Prostate gland (tissue), 2 donors: ENCODE results near the gene SCCPDH. TPM values are rescaled to one million over a fixed set of nuclear protein-coding genes. Genes with fewer than 3 reads are reported as not detected.
A peak's percentile ranks its signal among the peaks of the same experiment; 100 is the strongest.

Source experiments
- DNase-seq: peaks from one replicate; pipeline ENCODE4 v3.0.0-alpha.2; 2019; ENCODE audit warnings: low spot score
- H3K27ac ChIP-seq, 2 donors: fragments of 200-600 bp; sonication (generic); 2 replicates each; pipeline ENCODE4 v1.5.1; 2017 to 2019
- H3K27me3 ChIP-seq: fragments of 200-600 bp; sonication (generic); replicated peaks from 2 replicates; pipeline ENCODE4 v1.5.1; 2019; ENCODE audit not compliant: insufficient read depth
- H3K36me3 ChIP-seq, 2 donors: fragments of 200-600 bp; sonication (generic); 1 replicate in 1 of 2; 2 replicates in 1 of 2; pipeline versions ENCODE4 v1.5.1 to v1.8.1; 2017 to 2019
- H3K4me1 ChIP-seq: fragments of 200-600 bp; sonication (generic); replicated peaks from 2 replicates; pipeline ENCODE4 v1.5.1; 2019
- H3K4me3 ChIP-seq, 2 donors: fragments of 200-600 bp; sonication (generic); 2 replicates each; pipeline ENCODE4 v1.5.1; 2017 to 2019
- H3K9me3 ChIP-seq: fragments of 200-600 bp; sonication (generic); 2 replicates; pipeline ENCODE4 v1.5.1; 2017
- POLR2A ChIP-seq: fragments of 450-650 bp; IDR thresholded peaks from one replicate; pipeline ENCODE4 v1.6.1; 2016; ENCODE audit warnings: antibody characterized with exemption, mild to moderate bottlenecking
- POLR2AphosphoS5 ChIP-seq: sonication (generic); formaldehyde crosslinking; IDR thresholded peaks from one replicate; pipeline ENCODE4 v1.6.1; 2017; ENCODE audit warnings: antibody characterized with exemption
- WGBS: methylation state at CpG from one replicate; pipeline ENCODE4 v1.1.5; 2018; 5-methylcytosine and 5-hydroxymethylcytosine counted together
- intact Hi-C: fragments of 100-400 bp; cut with DNase I; formaldehyde crosslinking; loops from one replicate; pipeline ENCODE4 v1.14.2; 2022
- total RNA-seq, 2 donors: library from RNA; depleted of rRNA; stranded (reverse); fragments of >200 nt; gene quantifications; one replicate each; pipeline ENCODE4 v1.1.0, GENCODE V29; 2016
- TF ChIP-seq, protein P1 (sequence below), 4 experiments: fragments of 200-600 bp in 2 of 4; fragments of 450-650 bp in 2 of 4; sonication (generic) in 2 of 4; IDR thresholded peaks; 1 replicate in 3 of 4; 2 replicates in 1 of 4; pipeline ENCODE4 v1.5.1; 2016 to 2019; ENCODE audit warnings: antibody characterized with exemption in 4 of 4, mild to moderate bottlenecking in 2 of 4, moderate library complexity in 2 of 4

Gene SCCPDH
- total RNA-seq, 2 donors from 2014 or later: 49.6 to 67.4 TPM

DNA sequence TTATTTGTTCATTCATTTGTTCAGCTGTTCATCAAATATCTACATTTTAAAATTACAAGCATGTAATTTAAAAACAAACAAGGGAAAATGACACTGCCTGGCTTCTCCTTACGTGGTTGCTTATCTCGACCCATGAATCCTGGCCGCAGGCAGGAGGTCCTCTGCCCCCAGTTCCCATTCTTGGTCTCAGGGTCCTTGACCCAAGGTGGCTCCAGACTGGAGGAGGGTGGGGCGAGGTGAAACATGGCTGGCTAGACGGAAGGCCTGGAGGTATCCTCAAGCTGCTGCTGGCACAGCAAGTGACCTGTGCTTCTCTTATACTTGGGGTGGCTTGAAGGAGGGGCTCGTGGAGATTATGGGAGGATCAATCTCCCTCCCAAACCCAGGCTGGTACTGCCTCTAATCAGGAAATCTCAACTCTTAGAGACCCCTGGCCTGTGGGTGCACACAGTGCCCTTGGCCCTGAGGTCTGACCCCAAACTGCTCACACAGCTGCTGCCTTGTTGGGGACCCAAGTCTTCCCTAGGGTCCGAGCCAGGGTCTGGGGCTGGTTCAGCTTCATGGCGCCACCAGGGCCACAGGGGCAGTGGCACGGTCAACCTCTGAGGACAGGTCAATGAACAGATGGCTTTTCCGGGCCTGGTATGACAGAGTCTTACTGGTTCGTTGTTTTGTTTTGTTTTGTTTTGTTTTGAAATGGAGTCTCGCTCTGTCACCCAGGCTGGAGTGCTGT, 63.7 kb downstream of the SCCPDH start:
- WGBS: 91% methylated on average over 12 of the region's 12 CpGs
- no peak for DNase-seq
- no peaks in the 10 kb centered on the region for H3K4me1 ChIP-seq
- no peak for TF ChIP-seq POLR2A
- TF ChIP-seq, protein P1, sequence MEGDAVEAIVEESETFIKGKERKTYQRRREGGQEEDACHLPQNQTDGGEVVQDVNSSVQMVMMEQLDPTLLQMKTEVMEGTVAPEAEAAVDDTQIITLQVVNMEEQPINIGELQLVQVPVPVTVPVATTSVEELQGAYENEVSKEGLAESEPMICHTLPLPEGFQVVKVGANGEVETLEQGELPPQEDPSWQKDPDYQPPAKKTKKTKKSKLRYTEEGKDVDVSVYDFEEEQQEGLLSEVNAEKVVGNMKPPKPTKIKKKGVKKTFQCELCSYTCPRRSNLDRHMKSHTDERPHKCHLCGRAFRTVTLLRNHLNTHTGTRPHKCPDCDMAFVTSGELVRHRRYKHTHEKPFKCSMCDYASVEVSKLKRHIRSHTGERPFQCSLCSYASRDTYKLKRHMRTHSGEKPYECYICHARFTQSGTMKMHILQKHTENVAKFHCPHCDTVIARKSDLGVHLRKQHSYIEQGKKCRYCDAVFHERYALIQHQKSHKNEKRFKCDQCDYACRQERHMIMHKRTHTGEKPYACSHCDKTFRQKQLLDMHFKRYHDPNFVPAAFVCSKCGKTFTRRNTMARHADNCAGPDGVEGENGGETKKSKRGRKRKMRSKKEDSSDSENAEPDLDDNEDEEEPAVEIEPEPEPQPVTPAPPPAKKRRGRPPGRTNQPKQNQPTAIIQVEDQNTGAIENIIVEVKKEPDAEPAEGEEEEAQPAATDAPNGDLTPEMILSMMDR (IDR thresholded peaks at IDR 0.05): no peak
- TF ChIP-seq POLR2AphosphoS5: no peak
- intact Hi-C loops: loop anchor here (10.0 kb wide), 1 partner anchor 177 kb away; no protein-coding TSS in a partner anchor
- no peak overlapping the region for H3K27ac ChIP-seq
- H3K9me3 ChIP-seq: no peaks in the 10 kb centered on the region
- no peaks in the 10 kb centered on the region for H3K36me3 ChIP-seq
- H3K27me3 ChIP-seq: no peaks in the 10 kb centered on the region
- no peak overlapping the region for H3K4me3 ChIP-seq

DNA sequence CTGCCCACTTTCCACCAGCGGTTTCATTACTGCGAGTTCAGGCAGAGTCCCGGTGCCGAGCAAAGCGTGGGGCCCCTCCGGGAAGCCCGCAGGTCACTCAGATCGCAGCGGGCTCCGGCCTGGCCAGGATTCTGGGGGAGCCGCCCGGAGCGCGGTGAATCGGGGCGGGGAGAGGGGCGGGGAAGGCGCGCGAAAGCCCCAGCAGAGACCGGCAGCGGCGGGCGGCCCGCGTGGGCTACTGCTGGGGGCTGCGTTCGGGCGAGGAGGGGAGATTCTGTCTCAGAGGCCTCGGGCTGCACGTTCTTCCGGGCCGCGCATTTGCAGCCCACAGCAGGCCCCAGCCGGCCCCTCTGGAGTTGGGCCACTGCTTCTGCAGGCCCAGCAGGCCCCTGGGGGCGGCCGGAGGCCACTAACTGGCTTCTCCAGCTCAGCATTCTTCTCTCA, 64.7 kb downstream of the SCCPDH start:
- H3K27ac ChIP-seq: no peak overlapping the region
- no peak for TF ChIP-seq POLR2AphosphoS5
- TF ChIP-seq POLR2A: no peak
- TF ChIP-seq, protein P1 (IDR thresholded peaks at IDR 0.05): no peak

GRCh38 chr1:246789454-246790339, 65.5 kb downstream of the SCCPDH start:
- H3K27ac ChIP-seq: no peak overlapping the region
- no peaks in the 10 kb centered on the region for H3K36me3 ChIP-seq
- no peak for TF ChIP-seq POLR2A
- TF ChIP-seq POLR2AphosphoS5: no peak
- TF ChIP-seq, protein P1 (IDR thresholded peaks at IDR 0.05): no peak
- 76% methylated on average over 25 of the region's 25 CpGs for WGBS
- H3K4me3 ChIP-seq: no peak overlapping the region
- no peaks in the 10 kb centered on the region for H3K4me1 ChIP-seq
- H3K9me3 ChIP-seq: no peaks in the 10 kb centered on the region
- H3K27me3 ChIP-seq: no peaks in the 10 kb centered on the region
- intact Hi-C loops: loop anchor here (10.0 kb wide), 1 partner anchor 175 kb away; no protein-coding TSS in a partner anchor
- no peak for DNase-seq

More for the DNA sequence above, 64.7 kb downstream of the SCCPDH start:
- Histone ChIP-seq H3K4me1 (no peaks in the 10 kb centered on the region), H3K9me3 (no peaks in the 10 kb centered on the region), H3K36me3 (no peaks in the 10 kb centered on the region), H3K27me3 (no peaks in the 10 kb centered on the region), H3K4me3 (peak overlapping the region; percentile 7 to 20)
- WGBS: 2% methylated on average over 37 of the region's 37 CpGs
- DNase-seq: no peak
- intact Hi-C loops: loop anchor here (10.0 kb wide), 1 partner anchor 176 kb away; no protein-coding TSS in a partner anchor

GRCh38 chr1:246790364-246790763, 66.2 kb downstream of the SCCPDH start:
- H3K9me3 ChIP-seq: no peaks in the 10 kb centered on the region
- H3K27ac ChIP-seq: no peak overlapping the region
- H3K27me3 ChIP-seq: no peaks in the 10 kb centered on the region
- 98% methylated on average over 7 of the region's 7 CpGs for WGBS
- TF ChIP-seq, protein P1 (IDR thresholded peaks at IDR 0.05): no peak
- TF ChIP-seq POLR2AphosphoS5: no peak
- TF ChIP-seq POLR2A: no peak
- intact Hi-C loops: no loop called here
- no peak for DNase-seq
- no peak overlapping the region for H3K4me3 ChIP-seq
- H3K4me1 ChIP-seq: no peaks in the 10 kb centered on the region
- no peaks in the 10 kb centered on the region for H3K36me3 ChIP-seq
